NCI-H446 treated with DMSO at 0.1 percent for 48 hours (cell line): Measurements from ENCODE around the gene TEX19.
"Not testable (repeated sequence)": the region's sequence is repeated elsewhere in the genome, so short reads cannot be mapped to it uniquely, and the experiment has no call there.

Experiments
- DNase-seq: peaks from one replicate; lab custom pipeline; 2025; lab: John Stamatoyannopoulos, UW

The TEX19 gene

GRCh38 chr17:82377294-82377693 lies 18.2 kb downstream of the TEX19 start:
- DNase-seq = not testable (repeated sequence)

- DNase-seq = no peak
Measured at GRCh38 chr17:82377924-82378740, 19.1 kb downstream of the TEX19 start.

GRCh38 chr17:82378741-82379021 lies 19.6 kb downstream of the TEX19 start:
- no peak for DNase-seq

GRCh38 chr17:82380860-82381702 lies 22.0 kb downstream of the TEX19 start:
- no peak for DNase-seq

- DNase-seq = not testable (repeated sequence)
Measured at GRCh38 chr17:82381703-82382009, 22.6 kb downstream of the TEX19 start.

- not testable (repeated sequence) for DNase-seq
Measured at GRCh38 chr17:82382220-82382932, 23.3 kb downstream of the TEX19 start.

- DNase-seq = no peak
Measured at GRCh38 chr17:82382933-82383255, 23.8 kb downstream of the TEX19 start.

GRCh38 chr17:82383411-82383810 lies 24.4 kb downstream of the TEX19 start:
- no peak for DNase-seq

GRCh38 chr17:82384051-82384729 lies 25.1 kb downstream of the TEX19 start:
- no peak for DNase-seq

- DNase-seq = no peak
Measured at GRCh38 chr17:82384730-82385481, 25.9 kb downstream of the TEX19 start.

- no peak for DNase-seq
Measured at GRCh38 chr17:82385559-82386254, 26.7 kb downstream of the TEX19 start.

- no peak for DNase-seq
Measured at GRCh38 chr17:82386255-82386831, 27.3 kb downstream of the TEX19 start.

- no peak for DNase-seq
Measured at GRCh38 chr17:82386881-82387704, 28.0 kb downstream of the TEX19 start.

- no peak for DNase-seq
Measured at GRCh38 chr17:82387705-82388106, 28.7 kb downstream of the TEX19 start.

- DNase-seq = no peak
Measured at GRCh38 chr17:82388223-82388921, 29.3 kb downstream of the TEX19 start.

GRCh38 chr17:82388922-82389283 lies 29.9 kb downstream of the TEX19 start:
- DNase-seq = no peak

- DNase-seq = no peak
Measured at GRCh38 chr17:82389379-82389778, 30.3 kb downstream of the TEX19 start.

GRCh38 chr17:82390015-82390859 lies 31.2 kb downstream of the TEX19 start:
- DNase-seq = no peak
